Measurements from ENCODE around the gene PRPF38A. TPM values are rescaled to one million over a fixed set of nuclear protein-coding genes. Genes with fewer than 3 reads are reported as not detected.

The PRPF38A gene
- polyA plus RNA-seq, 1 of the 3 experiments (the other 2 are of a cell fraction): 24.3 TPM

GRCh38 chr1:52365746-52366516 lies 38.5 kb upstream of the PRPF38A start, which contains the start of gene CC2D1B (continued):
- no peak for TF ChIP-seq CTCF (IDR thresholded peaks at IDR 0.05)
- TF ChIP-seq TAF1 (IDR thresholded peaks at IDR 0.05; ENCODE audit: borderline replicate concordance, low read depth, low read length): peak; percentile 66
- TF ChIP-seq ZBTB33 (IDR thresholded peaks at IDR 0.05; ENCODE audit: borderline replicate concordance, low read depth): no peak
- peak; percentile 93 for TF ChIP-seq USF2 (IDR thresholded peaks at IDR 0.05; ENCODE audit: borderline replicate concordance, low read depth, low read length)
- TF ChIP-seq NRF1 (IDR thresholded peaks at IDR 0.05; ENCODE audit: low read depth, low read length): peak; percentile 95
- TF ChIP-seq MXI1 (IDR thresholded peaks at IDR 0.05; ENCODE audit: low read depth, low read length): peak; percentile 87

- ChIA-PET CTCF (interaction anchor here (1.8 kb wide), 1 partner anchor 18 kb away, joined by 5 read pairs; no protein-coding TSS in a partner anchor), POLR2A (interaction anchor here (1.0 to 2.2 kb wide), 3 partner anchors 11 to 311 kb away, joined by 3 to 7 read pairs (median 4); partner anchors contain the start of gene TXNDC12)
- H3K27me3 ChIP-seq (ENCODE audit: insufficient read depth): no peaks in the 10 kb centered on the region
- WGBS (ENCODE audit: low lambda C conversion rate): 23% methylated on average over 7 of the region's 8 CpGs
- peak overlapping the region; percentile 4 to 91; a peak in 2 of 4 replicates for H3K27ac ChIP-seq (ENCODE audit: low read depth in 2 of 2, low read length in 1 of 2)
- H3F3A ChIP-seq (replicated peaks; ENCODE audit: insufficient read depth): peaks cover 24% of the 10 kb centered on the region
- H3K4me3 ChIP-seq (ENCODE audit: low read depth in 2 of 2, low read length in 1 of 2): peak overlapping the region; percentile 90 to 93
- H3K79me2 ChIP-seq (ENCODE audit: insufficient read depth): peaks cover 38% of the 10 kb centered on the region
- peaks cover 0 to 13% of the 10 kb centered on the region in 2 experiments; a peak in 3 of 4 replicates for H3K4me1 ChIP-seq (ENCODE audit: control insufficient read depth in 1 of 2, insufficient read depth in 2 of 2, low read depth in 1 of 2, low read length in 1 of 2)
- peak overlapping the region; percentile 89; the same call in 1 of the 2 replicates for H3K4me2 ChIP-seq
- peaks cover 7% of the 10 kb centered on the region; the same call in 1 of the 2 replicates for H4K20me1 ChIP-seq (ENCODE audit: insufficient read depth)
- no peaks in the 10 kb centered on the region for H3K9me2 ChIP-seq
- DNase-seq: no peak
- no peak overlapping the region for H3K9ac ChIP-seq
- no peaks in the 10 kb centered on the region for H3K9me3 ChIP-seq
- H2AFZ ChIP-seq (ENCODE audit: low read depth): peak overlapping the region; percentile 95
- TF ChIP-seq EP300 (IDR thresholded peaks at IDR 0.05; ENCODE audit: borderline replicate concordance in 1 of 2, low read depth in 1 of 2, low read length in 1 of 2) (no peak), TAF1 (IDR thresholded peaks at IDR 0.05; ENCODE audit: borderline replicate concordance, low read depth, low read length) (no peak), JUND (IDR thresholded peaks at IDR 0.05) (no peak), NRF1 (IDR thresholded peaks at IDR 0.05; ENCODE audit: low read depth, low read length) (no peak), ZBTB33 (IDR thresholded peaks at IDR 0.05; ENCODE audit: borderline replicate concordance, low read depth) (no peak), USF1 (IDR thresholded peaks at IDR 0.05; ENCODE audit: borderline replicate concordance, low read depth) (no peak), YY1 (IDR thresholded peaks at IDR 0.05; ENCODE audit: low read depth) (no peak), TCF12 (IDR thresholded peaks at IDR 0.05) (no peak), GABPA (IDR thresholded peaks at IDR 0.05; ENCODE audit: low read depth) (0 out of 2 replicates have a peak, but pooled peaks have one; percentile 7), RFX5 (IDR thresholded peaks at IDR 0.05; ENCODE audit: low read length) (0 out of 2 replicates have a peak, but pooled peaks have one; percentile 23)
- peaks cover 12 to 17% of the 10 kb centered on the region in 2 experiments for H3K36me3 ChIP-seq (replicated peaks in 1 of 2; ENCODE audit: control insufficient read depth in 1 of 2, insufficient read depth in 2 of 2, low read length in 1 of 2)
Observed at GRCh38 chr1:52366517-52366827, 37.9 kb upstream of the PRPF38A start.

Data from SK-N-SH (cell line).